GM20431 (cell line): ENCODE data around the gene ZNF324.
"Not testable (repeated sequence)": the region's sequence is repeated elsewhere in the genome, so short reads cannot be mapped to it uniquely, and the experiment has no call there.

ENCODE experiments used
- in situ Hi-C: fragments of 300-500 bp; cut with MseI, MboI; formaldehyde crosslinking; loops from one replicate; pipeline ENCODE4 v1.15.0; 2020; ENCODE audit warnings: low sequenced_read_pairs; ENCODE audit not compliant: unreplicated experiment

ZNF324 gene

DNA sequence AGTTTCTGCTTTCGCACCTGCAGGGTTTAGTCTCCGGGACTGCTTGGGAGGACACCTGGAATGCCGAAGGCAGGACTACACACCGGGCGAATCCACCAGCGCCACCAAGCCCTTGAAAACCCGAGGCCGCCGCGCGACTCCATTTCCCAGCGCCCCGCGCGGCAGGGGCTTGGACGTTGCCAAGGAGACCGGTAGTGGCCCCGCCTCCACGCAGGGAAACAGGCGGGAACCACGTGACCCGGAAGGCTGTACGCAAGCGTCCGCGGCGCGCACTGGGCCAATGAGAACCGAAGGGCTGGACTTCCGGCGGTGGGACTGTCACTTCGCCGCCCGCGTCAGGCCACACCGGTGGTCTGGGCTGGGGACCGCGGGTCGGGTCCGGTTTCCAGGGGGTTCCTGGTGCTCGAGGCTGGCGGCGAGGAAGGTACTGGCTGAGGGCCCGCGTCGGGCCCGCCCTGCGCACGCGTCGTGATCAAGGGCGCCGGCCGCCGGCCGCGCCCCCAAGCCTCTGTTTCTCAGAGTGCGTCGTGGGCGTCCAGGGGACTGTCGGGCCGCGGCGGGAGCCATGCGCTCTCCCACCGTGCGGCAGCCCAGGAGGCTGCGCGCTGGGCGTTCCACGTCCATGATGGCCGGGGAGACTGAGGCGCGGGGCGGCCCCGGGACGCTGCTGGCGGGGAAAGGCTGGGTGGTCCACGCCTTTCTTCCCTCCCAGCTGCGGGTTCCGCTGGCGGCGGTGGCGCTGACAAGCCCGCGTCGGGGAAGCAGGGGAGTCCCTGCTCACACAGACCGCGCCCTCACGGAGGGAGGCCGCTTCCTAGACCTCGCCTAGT, at the start of gene ZNF324:
TSS of gene ZNF324 (plus strand) at position 321 of the 830 bp plus-strand sequence. CDS start 2,106 bp downstream, outside the sequence.
- in situ Hi-C loops = no loop called here

GRCh38 chr19:58428617-58429016, 38.3 kb upstream of the ZNF324 start:
- in situ Hi-C loops = no loop called here

DNA sequence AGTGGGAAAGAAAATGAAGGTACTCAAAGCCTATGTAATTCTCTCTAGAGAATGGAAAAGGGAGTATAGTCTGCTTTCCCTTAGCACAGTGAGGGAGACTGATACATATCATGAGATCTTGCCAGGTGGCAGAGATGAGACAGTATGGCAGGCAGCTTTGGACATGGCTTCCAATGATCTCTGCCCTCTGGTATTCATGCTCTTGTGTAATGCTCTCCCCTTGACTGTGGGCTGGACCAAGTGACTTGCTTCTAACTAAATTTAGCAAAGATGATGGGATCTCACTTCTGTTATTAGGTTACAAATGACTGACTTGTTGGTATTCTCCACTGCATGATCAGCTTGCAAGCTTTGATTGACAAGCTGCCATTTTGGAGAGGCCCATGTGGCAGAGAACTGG, 37.1 kb upstream of the ZNF324 start:
- in situ Hi-C loops = no loop called here

DNA sequence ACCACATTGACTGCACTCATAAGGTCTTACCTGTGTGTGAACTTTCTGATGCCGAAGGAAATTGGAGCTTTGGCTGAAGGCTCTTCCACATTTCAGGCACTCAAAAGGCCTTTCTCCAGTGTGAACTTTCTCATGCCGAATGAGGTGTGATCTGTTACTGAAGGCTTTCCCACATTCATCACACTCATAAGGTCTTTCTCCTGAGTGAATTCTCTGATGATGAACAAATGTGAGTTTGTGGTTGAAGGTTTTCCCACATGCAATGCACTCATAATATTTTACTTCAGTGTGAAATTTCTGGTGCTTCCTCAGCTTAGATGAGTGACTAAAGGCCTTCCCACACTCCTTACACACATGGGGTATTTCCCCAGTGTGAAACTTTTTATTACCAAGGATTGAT, 32.7 kb upstream of the ZNF324 start:
- in situ Hi-C loops = no loop called here

DNA sequence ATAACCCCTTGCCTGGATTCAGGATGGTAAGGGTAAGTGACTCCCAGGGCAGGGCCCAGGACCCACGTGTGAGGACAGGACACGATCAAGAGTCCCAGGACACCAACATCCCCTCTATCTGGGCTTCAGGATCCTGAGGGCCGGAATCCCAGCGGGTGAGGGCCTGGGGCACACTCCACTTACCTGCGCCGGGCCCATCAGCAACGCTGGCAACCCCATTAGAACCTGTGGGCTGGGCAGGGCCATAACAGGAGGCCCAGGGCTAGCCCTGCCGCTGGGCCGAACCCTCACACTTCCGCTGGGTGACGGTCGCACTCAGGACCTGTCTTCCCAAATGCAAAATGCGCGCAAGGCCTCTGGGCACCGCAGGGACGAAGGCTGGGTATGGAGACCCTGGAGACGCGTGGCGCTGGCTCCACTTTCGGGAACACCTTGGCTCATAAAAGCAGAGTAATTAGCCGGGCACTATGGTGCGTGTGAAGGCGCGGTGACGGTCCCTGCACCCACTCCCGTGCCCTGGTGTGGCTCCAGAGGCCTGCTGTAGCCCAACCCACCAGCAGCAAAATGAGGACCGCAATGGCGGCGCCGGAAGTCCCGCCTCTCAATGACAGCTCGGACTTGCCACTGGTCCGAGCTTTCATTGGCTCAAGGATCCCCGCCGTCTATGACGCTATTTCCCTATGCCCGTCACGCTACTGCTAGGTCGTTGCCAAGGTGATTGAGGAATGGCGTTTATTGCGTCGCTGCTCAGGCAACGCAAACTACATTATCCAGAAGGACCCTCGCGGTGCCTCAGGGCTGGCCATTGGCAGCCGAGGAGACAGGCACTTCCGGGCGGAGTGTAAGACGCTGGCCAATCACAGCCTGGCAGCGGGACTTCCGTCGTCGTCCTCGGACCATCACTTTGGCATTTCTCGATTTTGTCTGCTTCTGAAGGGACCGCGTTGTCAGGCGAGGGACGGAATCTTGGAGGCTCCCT, 27.0 kb upstream of the ZNF324 start, which contains the start of gene ZNF132:
TSS of gene ZNF132 (minus strand) at position 578 of the 979 bp plus-strand sequence. CDS start at position 246, 332 bp downstream.
- in situ Hi-C loops = no loop called here

GRCh38 chr19:58440556-58440955, 26.3 kb upstream of the ZNF324 start:
- in situ Hi-C loops = no loop called here

- in situ Hi-C loops = not testable (repeated sequence)
Observed at GRCh38 chr19:58442986-58443385, 23.9 kb upstream of the ZNF324 start.

DNA sequence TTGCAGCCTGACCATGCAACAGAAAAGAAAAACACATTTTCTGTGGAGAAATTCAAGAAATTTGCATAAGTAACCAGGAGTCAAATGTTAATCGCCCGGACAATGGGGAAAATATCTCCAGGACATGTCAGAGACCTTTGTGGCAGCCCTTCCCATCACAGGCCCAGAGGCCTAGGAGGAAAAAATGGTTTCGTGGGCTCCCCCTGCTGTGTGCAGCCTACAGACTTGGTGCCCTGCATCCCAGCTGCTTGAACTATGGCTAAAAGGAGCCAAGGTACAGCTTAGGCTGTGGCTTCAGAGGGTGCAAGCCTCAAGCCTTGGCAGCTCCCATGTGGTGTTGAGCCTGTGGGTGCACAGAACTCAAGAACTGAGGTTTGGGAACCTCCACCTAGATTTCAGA, 18.0 kb upstream of the ZNF324 start:
- in situ Hi-C loops = not testable (repeated sequence)

DNA sequence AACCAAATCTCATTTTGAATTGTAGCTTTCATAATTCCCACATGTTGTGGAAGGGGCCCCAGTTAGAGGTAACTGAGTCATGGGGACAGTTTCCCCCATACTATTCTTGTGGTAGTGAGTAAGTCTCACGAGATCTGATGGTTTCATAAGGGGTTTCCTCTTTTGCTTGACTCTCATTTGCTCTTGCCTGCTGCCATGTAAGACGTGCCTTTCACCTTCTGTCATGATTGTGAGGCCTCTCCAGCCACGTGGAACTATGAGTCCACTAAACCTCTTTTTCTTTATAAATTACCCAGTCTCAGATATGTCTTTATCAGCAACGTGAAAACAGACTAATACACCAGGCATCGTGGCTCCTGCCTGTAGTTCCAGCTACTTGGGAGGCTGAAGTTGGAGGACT, 16.9 kb upstream of the ZNF324 start:
- in situ Hi-C loops = not testable (repeated sequence)

DNA sequence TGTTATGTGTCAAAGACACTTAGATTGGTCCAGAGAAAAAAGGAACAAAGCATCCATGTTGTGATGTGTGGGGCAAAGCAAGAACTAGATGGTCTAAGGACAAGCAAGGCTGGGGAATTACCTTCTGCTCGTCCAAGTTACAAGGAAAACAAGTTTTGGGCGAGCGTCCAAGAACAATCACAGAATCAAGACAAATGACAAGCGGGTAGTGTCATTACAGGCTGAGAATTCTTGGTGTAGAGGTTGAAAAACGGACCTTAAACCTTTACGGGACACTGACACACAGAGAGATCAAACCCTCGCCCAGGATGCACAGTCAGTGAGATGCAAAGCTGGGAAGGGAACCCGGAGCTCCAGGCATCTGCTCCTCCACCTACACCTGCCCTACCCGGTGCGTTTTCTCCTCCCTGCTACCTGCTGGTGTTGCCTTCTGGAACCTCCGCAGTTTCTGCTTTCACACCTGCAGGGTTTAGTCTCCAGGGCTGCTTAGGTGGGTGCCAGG, 16.0 kb upstream of the ZNF324 start:
- in situ Hi-C loops = no loop called here

DNA sequence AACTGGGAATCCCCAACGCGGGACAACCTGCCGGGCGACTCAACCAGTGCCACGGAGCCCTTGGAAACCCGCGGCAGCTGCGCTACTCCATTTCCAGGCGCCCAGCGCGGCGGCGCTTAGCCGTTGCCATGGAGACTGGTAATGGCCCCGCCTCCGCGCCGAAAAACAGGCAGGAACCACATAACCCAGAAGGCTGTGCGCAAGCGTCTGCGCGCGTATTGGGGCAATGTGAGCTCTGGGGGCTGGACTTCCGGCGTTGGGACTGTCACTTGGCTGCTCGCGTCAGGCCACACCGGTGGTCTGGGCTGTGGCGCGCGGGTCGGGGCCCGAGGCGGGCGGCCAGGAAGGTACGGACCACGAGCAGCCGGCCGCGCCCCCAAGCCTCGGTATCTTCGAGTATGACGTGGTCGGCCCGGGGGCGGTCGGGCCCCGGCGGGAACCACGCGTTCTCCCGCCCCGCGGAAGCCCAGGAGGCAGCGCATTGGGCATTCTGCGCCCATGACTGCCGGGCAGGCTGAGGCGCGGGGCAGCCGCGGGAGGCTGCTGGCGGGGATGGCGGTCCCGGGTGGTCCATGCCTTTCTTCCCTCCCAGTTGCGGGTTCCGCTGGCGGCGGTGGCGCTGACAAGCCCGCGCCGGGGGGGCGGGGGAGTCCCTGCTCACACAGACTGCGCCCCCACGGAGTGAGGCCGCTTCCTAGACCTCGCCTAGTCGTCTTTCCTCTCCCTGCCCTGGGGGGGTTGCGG, 15.3 kb upstream of the ZNF324 start, which contains the start of gene ZNF324B:
TSS of gene ZNF324B (plus strand) at position 265 of the 744 bp plus-strand sequence. CDS start 2,080 bp downstream, outside the sequence.
- in situ Hi-C loops = no loop called here

GRCh38 chr19:58453743-58454142, 13.1 kb upstream of the ZNF324 start:
- in situ Hi-C loops = no loop called here

DNA sequence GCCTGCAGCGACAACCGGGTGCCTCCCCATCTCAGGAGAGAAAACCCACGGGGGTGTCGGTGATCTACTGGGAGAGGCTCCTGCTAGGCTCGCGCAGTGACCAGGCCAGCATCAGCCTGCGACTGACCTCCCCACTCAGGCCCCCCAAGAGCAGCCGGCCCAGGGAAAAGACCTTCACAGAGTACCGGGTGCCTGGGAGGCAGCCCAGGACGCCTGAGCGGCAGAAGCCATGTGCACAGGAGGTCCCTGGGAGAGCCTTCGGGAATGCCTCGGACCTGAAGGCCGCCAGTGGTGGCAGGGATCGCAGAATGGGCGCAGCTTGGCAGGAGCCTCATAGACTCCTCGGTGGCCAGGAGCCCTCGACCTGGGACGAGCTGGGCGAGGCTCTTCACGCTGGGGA, 11.6 kb upstream of the ZNF324 start:
- in situ Hi-C loops = no loop called here

- in situ Hi-C loops = no loop called here
Observed at GRCh38 chr19:58456111-58456510, 10.8 kb upstream of the ZNF324 start.

GRCh38 chr19:58460039-58460438, 6.8 kb upstream of the ZNF324 start:
- in situ Hi-C loops = no loop called here

DNA sequence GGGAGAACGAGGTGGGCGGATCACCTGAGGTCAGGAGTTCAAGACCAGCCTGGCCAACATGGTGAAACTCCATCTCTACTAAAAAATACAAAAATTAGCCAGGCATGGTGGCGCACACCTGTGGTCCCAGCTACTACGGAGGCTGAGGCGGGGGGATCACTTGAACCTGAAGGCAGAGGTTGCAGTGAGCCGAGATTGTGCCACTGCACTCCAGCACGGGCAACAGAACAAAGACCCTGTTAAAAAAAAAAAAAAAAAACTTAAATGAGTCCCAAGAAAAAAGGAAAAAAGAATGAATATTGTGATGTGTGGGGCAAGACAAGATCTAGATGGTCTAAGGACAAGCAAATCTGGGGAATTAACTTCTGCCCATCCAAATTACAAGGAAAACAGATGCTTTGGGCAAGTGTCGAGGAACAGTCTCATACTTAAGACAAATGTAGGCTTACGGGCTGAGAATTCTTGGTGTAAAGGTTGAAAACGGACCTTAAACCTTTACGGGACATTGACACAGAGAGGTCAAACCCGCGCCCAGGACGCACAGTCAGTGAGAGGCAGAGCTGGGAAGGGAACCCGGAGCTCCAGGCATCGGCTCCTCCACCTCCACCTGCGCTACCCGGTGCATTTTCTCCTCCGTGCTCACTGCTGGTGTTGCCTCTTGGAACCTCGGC, 656 bp upstream of the ZNF324 start:
- in situ Hi-C loops = no loop called here

- in situ Hi-C loops = no loop called here
Observed at GRCh38 chr19:58468216-58468839, 1.4 kb downstream of the ZNF324 start.

- in situ Hi-C loops = no loop called here
Observed at GRCh38 chr19:58469241-58470013, 2.5 kb downstream of the ZNF324 start.
